CD4-positive, alpha-beta T cell treated with Interferon alpha-2 for 1 hour (primary cell): ENCODE measurements around the gene ZNF385B.

Experiments used
- DNase-seq, 2 donors: peaks; one replicate each; pipeline ENCODE4 v3.0.0-alpha.2; 2020 to 2022

Gene ZNF385B

GRCh38 chr2:179578171-179578916, 283.1 kb downstream of the ZNF385B start:
- DNase-seq: no peak

GRCh38 chr2:179574061-179574519, 287.3 kb downstream of the ZNF385B start:
- DNase-seq: no peak

- no peak for DNase-seq
Observed at GRCh38 chr2:179572544-179572943, 288.9 kb downstream of the ZNF385B start.

DNA sequence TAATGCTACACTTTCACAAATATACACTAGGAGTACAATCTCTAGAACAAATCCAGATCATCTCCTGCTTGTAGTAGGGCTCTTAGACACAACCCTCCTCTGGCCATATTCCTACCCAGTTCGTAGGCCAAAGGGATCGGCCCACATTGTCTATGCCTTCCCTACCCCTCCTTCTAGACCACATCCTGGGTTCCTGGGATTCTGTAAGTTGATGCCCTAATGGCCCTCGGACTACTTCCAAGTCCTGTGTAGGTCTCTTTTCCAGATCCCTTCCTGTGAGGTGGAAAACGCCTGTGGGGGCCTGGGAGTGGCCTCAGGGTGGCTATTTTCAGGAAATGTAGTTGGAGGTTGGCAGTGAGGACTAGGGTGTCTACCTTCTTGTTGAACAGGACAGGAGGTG, 289.7 kb downstream of the ZNF385B start:
- no peak for DNase-seq

DNA sequence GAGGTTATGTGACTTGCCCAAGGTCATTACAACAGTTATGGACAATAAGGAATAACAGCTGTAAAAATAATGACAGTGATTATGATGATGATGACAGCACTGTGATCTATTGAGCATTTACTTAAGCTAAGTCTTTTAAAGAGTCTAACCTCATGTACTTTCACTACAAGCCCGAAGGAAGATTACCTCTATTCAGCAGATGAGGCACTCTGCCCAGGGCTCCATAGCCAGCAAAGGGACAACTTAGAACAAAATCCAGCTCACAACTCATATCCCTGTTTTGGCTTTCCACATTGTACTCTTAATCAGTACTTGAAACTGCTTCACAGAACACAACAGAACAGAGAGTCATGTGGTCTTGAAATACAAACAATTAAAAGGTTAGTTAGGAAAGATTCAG, 290.2 kb downstream of the ZNF385B start:
- no peak for DNase-seq

DNA sequence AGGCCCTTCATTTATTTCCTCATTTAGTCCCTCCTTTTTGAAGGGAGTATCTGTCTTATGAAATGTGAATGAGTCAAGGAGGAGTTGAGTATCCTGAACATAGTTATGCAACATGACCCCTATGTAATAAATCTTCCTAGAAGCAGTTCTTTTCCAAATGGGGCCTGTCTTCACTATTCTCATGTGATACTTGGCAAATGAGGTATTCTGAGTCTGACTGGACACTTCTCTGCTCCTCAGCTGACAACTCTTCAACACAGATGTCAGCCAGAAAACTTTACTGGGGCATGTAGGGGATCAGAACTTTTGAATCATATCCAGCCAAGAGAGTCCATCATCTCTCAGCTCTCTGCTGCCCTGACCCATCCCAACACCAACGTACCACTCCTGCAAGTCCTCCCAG, 291.6 kb downstream of the ZNF385B start:
- no peak for DNase-seq

DNA sequence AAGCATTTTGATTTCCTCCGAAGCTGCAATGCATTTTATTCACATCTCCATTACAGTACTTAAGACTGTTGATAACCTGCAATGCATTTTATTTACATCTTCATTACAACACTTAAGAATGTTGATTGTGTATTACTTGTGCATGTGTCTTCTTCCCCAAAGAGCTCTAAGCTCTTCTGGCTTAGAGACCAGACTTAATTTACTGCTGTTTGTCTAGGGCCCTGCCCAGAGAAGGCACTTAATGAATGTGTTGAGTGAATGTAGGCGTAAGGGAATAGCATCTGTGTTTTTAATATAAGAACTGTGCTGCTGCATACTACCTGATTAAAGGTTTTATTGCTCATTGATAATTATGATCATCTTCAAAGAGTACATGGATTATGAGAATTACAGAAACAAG, 295.6 kb downstream of the ZNF385B start:
- no peak for DNase-seq

- DNase-seq: no peak
Observed at GRCh38 chr2:179562330-179562885, 299.0 kb downstream of the ZNF385B start.

DNA sequence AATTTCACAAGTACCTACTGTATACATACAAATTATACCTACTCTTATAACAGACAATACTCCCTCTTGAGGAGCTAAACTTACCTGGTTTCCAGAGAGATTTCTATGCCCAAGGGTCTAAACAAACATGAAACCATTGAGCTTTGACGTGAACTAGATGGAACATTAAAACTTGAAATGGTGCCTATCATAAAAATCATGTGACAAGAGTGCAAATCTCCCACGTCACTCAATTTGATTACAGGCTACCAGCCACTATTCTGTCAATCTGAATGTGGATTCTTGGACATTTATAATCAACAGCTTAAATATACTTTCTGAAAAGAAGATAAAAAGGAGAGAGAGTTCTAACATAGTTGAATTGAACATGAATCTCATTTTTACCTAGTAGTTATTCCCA, 299.7 kb downstream of the ZNF385B start:
- DNase-seq: no peak

- no peak for DNase-seq
Observed at GRCh38 chr2:179560257-179560735, 301.1 kb downstream of the ZNF385B start.

- DNase-seq: no peak
Observed at GRCh38 chr2:179559108-179559806, 302.2 kb downstream of the ZNF385B start.

- no peak for DNase-seq
Observed at GRCh38 chr2:179558010-179558934, 303.1 kb downstream of the ZNF385B start.

DNA sequence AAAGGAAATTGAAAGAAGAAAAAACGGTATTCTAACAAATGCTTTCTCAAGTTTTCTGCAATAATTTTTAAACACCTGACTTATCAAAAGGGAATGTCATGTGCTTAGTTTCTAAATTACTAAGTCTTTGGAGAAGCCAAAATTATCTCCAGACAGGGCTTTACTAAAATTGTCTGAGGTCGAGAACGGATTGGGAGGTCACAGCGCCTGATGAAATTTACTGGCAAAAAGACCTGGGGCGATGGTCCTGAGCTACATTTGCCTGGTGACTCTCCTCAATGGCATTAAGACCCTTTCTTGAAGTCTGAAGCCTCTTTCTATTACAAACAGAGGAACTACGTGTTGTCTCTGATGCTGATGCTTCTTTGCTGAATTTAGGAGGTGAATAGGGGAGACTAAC, 305.0 kb downstream of the ZNF385B start:
- no peak for DNase-seq

DNA sequence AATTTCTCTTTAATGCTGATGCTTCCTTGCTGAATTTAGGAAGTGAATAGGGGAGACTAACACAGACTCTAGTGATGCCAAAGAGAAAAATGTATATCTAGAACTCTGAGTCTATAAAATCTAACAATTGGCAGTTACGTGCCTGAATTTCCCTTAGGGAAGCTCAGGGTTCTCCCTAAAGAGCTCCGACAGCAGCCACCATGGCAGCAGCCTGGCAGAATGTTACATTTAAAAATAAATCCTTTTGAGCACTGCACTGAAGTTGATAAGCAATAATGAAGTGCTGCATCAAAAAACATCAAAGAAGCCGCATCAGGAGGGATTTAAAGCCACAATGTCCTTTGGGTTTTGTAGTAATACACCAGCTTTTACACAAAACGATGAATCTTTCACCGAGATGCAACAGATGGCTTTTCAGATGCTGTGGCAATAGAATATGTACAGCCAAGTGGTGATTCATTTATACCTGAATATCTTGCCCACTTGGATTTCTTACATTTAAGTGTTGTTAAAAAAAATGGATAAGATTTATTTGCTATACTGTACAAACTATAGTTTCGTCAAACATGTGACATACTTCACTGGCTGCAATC, 305.6 kb downstream of the ZNF385B start:
- DNase-seq: no peak

DNA sequence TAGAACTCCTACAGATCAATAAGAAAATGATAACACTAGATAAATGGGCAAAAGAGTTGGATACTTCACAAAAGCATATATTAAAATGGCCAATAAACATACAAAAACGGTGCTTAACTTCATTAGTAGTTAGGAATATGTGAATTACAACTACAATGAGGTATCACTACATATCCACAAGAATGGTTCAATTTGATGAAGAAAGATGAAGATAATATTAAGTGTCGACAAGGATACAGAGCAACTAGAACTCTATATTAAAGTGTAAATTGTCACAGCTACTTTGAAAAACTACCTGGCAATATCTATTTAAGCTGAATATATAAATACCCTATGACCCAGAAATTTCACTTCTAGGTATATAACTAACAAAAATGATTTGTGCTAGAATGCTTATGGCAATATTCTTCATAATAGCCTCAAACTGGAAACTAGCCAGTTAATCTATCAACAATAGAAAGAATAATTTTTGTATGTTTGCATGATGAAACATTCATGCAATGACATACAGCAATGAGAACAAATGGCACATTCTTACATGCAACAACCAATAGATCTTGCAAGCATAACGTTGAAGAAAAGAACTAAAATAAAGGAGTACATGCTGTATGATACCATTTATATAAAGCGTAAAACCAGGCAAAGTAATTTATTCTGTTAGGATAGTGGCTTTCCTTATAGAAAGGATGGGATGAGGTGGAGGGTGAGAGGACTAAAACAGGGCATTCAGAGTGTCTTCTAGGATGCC, 306.6 kb downstream of the ZNF385B start:
- DNase-seq: no peak

- no peak for DNase-seq
Observed at GRCh38 chr2:179553382-179553781, 308.0 kb downstream of the ZNF385B start.

GRCh38 chr2:179551539-179552045, 309.8 kb downstream of the ZNF385B start:
- no peak for DNase-seq

- DNase-seq: no peak
Observed at GRCh38 chr2:179550849-179551248, 310.6 kb downstream of the ZNF385B start.

DNA sequence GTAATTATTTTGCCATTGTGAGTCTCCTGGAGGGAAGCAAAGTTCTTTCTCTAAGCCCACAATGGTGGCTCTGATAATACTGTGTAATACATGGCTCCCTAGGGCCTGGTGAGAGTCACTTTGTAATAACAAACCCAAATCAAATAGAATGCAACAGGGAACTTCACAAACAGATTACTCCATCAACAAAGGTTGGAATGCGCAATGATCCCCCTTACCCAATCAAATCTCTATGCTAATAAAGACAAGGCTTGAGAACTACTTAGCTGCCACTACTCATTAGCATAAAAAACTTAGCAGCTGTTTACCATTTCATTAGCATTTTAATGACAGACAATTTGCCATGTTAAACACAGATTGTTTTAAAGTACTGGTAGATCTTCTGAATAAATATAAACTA, 311.2 kb downstream of the ZNF385B start:
- DNase-seq: no peak

DNA sequence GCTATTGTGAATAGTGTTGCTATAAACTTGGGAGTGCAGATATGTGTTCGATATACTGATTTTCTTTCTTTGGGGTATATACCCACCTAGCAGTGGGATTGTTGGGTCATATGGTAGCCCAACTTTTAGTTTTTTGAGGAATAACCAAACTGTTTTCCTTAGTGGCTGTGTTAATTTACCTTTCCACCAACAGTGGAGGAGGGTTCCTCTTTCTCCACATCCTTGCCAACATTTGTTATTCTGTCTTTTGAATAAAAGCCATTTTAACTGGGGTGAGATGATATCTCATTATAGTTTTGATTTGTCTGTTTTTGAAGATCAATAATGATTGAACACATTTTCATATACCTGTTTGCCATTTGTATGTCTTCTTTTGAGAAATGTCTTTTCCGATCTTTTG, 314.8 kb downstream of the ZNF385B start:
- DNase-seq: no peak

- DNase-seq: no peak
Observed at GRCh38 chr2:179545024-179545423, 316.4 kb downstream of the ZNF385B start.
